Measurements from ENCODE around the gene EFCAB7. TPM values are rescaled to one million over a fixed set of nuclear protein-coding genes. Genes with fewer than 3 reads are reported as not detected.

The EFCAB7 gene
- polyA plus RNA-seq: 1 to 10 TPM; 2.3 to 5.8 (median 3.7) TPM

- peaks cover 0 to 10% (median 2%) of the 10 kb centered on the region in 3 donors for H3K36me3 Mint-ChIP-seq
- H3K4me1 Mint-ChIP-seq: peaks cover 20 to 29% of the 10 kb centered on the region in 2 donors
Observed at GRCh38 chr1:63522891-63523728, at the start of gene EFCAB7, which contains the start of gene ITGB3BP. TSS of gene EFCAB7 (plus strand) at chr1:63523525. CDS start at chr1:63525573, 2,048 bp downstream. TSS of gene ITGB3BP (minus strand) at chr1:63523225. CDS start at chr1:63523133, 92 bp downstream.

GRCh38 chr1:63475761-63476160 lies 47.6 kb upstream of the EFCAB7 start:
- H3K4me3 Mint-ChIP-seq: no peak overlapping the region
- DNase-seq: no peak
- H3K27ac Mint-ChIP-seq: no peak overlapping the region
- H3K4me1 Mint-ChIP-seq: no peaks in the 10 kb centered on the region
- H3K27me3 Mint-ChIP-seq (ENCODE audit: low read depth in 3 of 3): no peaks in the 10 kb centered on the region
- no peaks in the 10 kb centered on the region for H3K9me3 Mint-ChIP-seq
- H3K36me3 Mint-ChIP-seq: peaks cover 0 to 13% (median 8%) of the 10 kb centered on the region in 3 donors

More at GRCh38 chr1:63522891-63523728, at the start of gene EFCAB7, which contains the start of gene ITGB3BP:
- peak within 1 kb of the TSS; percentile 96 to 99 (median 98) for H3K27ac Mint-ChIP-seq
- H3K4me3 Mint-ChIP-seq: peak within 1 kb of the TSS; percentile 88 to 98 (median 92)
- H3K9me3 Mint-ChIP-seq: no peaks in the 10 kb centered on the region
- peak; percentile 82 to 86 (median 85) for DNase-seq
- peaks cover 5 to 13% (median 11%) of the 10 kb centered on the region in 3 donors for H3K27me3 Mint-ChIP-seq (ENCODE audit: low read depth in 3 of 3)

GRCh38 chr1:63480057-63480456 lies 43.3 kb upstream of the EFCAB7 start:
- H3K4me3 Mint-ChIP-seq: no peak overlapping the region
- no peaks in the 10 kb centered on the region for H3K4me1 Mint-ChIP-seq
- no peak for DNase-seq
- H3K36me3 Mint-ChIP-seq: peaks cover 0 to 12% (median 3%) of the 10 kb centered on the region in 3 donors
- no peaks in the 10 kb centered on the region for H3K27me3 Mint-ChIP-seq (ENCODE audit: low read depth in 3 of 3)
- no peak overlapping the region for H3K27ac Mint-ChIP-seq
- H3K9me3 Mint-ChIP-seq: no peaks in the 10 kb centered on the region

- Mint-ChIP-seq H3K4me3 (no peak overlapping the region), H3K9me3 (no peaks in the 10 kb centered on the region), H3K4me1 (no peaks in the 10 kb centered on the region), H3K36me3 (peaks cover 0 to 8% (median 3%) of the 10 kb centered on the region in 3 donors), H3K27ac (peak overlapping the region in 1 of 6 donors; percentile 24), H3K27me3 (ENCODE audit: low read depth in 3 of 3) (no peaks in the 10 kb centered on the region)
- DNase-seq: no peak
Observed at GRCh38 chr1:63486629-63487028, 36.7 kb upstream of the EFCAB7 start.

- Mint-ChIP-seq H3K4me3 (no peak overlapping the region), H3K36me3 (peaks cover 0 to 11% (median 3%) of the 10 kb centered on the region in 3 donors), H3K27me3 (ENCODE audit: low read depth in 3 of 3) (no peaks in the 10 kb centered on the region), H3K27ac (no peak overlapping the region), H3K4me1 (no peaks in the 10 kb centered on the region), H3K9me3 (no peaks in the 10 kb centered on the region)
- no peak for DNase-seq
Observed at GRCh38 chr1:63487336-63488065, 35.8 kb upstream of the EFCAB7 start.

DNA sequence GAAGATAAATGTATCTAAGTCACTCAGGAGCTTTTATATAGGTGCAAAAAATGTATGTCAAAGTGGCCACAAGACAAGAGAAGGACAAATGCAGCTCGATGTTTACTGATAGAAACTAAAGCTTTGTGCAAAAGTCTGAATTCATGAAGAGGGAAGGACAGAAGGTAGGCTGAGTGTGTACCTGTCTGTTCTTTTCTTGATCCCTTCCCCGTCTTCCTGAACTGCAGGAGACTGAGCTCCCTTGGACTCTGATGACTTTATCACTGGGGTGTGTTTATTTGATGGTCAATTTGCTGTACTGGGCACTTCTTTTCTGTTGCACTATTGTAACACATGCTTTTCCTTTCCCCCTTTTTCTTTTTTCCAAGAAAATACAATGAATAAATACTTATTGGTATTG lies 25.7 kb upstream of the EFCAB7 start:
- Mint-ChIP-seq H3K27me3 (ENCODE audit: low read depth in 3 of 3) (no peaks in the 10 kb centered on the region), H3K9me3 (no peaks in the 10 kb centered on the region), H3K4me1 (no peaks in the 10 kb centered on the region), H3K36me3 (peaks cover 3 to 15% (median 6%) of the 10 kb centered on the region in 3 donors), H3K4me3 (no peak overlapping the region), H3K27ac (no peak overlapping the region)
- DNase-seq: no peak

DNA sequence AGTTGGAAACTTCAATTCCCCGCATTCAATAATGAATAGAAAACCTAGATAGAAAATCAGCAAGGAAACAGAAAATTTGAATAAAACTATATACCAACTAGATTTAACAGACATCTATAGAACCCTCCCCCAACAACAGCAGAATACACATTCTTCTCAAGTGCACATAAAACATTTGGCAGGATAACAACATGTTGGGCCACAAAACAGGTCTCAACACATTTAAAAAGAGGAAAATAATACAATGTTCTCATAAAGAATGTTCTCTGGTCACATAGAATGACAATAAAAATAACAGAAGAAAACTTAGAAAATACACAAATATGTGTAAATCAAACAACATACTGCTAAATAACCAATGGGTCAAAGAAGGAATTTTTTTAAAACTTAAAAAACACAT lies 25.2 kb upstream of the EFCAB7 start:
- Mint-ChIP-seq H3K27ac (no peak overlapping the region), H3K4me3 (no peak overlapping the region), H3K36me3 (peaks cover 3 to 14% (median 6%) of the 10 kb centered on the region in 3 donors), H3K9me3 (no peaks in the 10 kb centered on the region), H3K27me3 (ENCODE audit: low read depth in 3 of 3) (no peaks in the 10 kb centered on the region), H3K4me1 (no peaks in the 10 kb centered on the region)
- no peak for DNase-seq

DNA sequence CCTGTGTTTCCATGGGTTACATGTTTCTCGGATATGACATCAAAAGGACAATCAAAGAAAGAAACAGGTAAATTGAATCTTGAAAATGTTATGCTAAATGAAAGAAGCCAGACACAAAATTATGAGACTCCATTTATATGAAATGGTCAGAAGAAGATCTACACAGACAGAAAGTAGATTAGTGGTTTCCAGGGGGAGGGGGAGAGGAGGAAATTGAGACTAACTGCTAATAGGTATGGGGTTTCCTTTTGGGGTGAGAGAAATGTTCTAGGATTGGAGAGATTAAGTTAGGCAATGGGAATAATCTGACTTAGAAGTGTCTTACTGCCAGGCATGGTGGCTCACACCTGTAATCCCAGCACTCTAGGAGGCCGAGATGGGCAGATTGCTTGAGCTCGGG lies 22.1 kb upstream of the EFCAB7 start:
- no peak for DNase-seq
- H3K27me3 Mint-ChIP-seq (ENCODE audit: low read depth in 3 of 3): no peaks in the 10 kb centered on the region
- H3K9me3 Mint-ChIP-seq: no peaks in the 10 kb centered on the region
- H3K4me1 Mint-ChIP-seq: no peaks in the 10 kb centered on the region
- peaks cover 5 to 27% (median 20%) of the 10 kb centered on the region in 3 donors for H3K36me3 Mint-ChIP-seq
- H3K27ac Mint-ChIP-seq: peak overlapping the region in 1 of 6 donors; percentile 4
- no peak overlapping the region for H3K4me3 Mint-ChIP-seq

DNA sequence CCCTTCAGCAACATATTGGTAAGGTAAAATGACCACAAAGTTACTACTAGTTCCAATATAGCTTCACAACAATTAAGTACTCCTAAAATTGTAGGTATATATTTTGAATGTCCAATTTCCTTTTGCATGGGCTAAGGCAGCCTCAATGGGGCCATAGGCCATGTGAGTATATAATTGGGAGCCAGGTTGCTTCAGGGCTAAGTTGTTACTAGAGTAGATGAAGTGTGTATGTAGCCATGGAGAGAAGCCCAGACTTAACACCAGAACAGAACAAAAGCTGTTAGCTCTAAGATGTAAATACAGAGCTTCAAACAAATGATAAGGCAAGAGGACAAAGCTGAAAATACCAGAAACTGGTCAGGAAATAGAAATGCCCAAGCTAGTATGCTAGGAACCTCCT lies 16.5 kb upstream of the EFCAB7 start:
- Mint-ChIP-seq H3K27me3 (ENCODE audit: low read depth in 3 of 3) (no peaks in the 10 kb centered on the region), H3K4me3 (no peak overlapping the region), H3K4me1 (no peaks in the 10 kb centered on the region), H3K27ac (no peak overlapping the region), H3K36me3 (peaks cover 7 to 24% (median 23%) of the 10 kb centered on the region in 3 donors), H3K9me3 (no peaks in the 10 kb centered on the region)
- DNase-seq: no peak

DNA sequence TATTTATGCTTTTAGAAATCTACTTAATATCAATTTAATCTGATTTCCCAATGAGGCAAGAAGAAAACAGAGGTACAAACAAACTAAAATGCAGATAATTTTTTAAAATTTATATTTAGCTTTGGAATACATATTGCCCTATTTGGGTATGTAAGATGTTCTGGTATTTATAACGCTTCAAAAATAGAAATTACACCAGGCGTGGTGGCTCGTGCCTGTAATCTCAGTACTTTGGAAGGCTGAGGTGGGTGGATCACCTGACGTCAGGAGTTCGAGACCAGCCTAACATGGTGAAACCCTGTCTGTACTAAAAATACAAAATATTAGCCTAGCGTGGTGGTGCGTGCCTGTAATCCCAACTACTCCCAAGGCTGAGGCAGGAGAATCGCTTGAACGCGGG lies 13.6 kb upstream of the EFCAB7 start:
- Mint-ChIP-seq H3K27me3 (ENCODE audit: low read depth in 3 of 3) (no peaks in the 10 kb centered on the region), H3K27ac (no peak overlapping the region), H3K4me1 (no peaks in the 10 kb centered on the region), H3K36me3 (peaks cover 7 to 22% (median 20%) of the 10 kb centered on the region in 3 donors), H3K9me3 (no peaks in the 10 kb centered on the region), H3K4me3 (no peak overlapping the region)
- no peak for DNase-seq

- Mint-ChIP-seq H3K27me3 (ENCODE audit: low read depth in 3 of 3) (no peaks in the 10 kb centered on the region), H3K4me3 (no peak overlapping the region), H3K27ac (no peak overlapping the region), H3K4me1 (no peaks in the 10 kb centered on the region), H3K36me3 (no peaks in the 10 kb centered on the region), H3K9me3 (no peaks in the 10 kb centered on the region)
- DNase-seq: no peak
Observed at GRCh38 chr1:63512584-63512983, 10.7 kb upstream of the EFCAB7 start.

DNA sequence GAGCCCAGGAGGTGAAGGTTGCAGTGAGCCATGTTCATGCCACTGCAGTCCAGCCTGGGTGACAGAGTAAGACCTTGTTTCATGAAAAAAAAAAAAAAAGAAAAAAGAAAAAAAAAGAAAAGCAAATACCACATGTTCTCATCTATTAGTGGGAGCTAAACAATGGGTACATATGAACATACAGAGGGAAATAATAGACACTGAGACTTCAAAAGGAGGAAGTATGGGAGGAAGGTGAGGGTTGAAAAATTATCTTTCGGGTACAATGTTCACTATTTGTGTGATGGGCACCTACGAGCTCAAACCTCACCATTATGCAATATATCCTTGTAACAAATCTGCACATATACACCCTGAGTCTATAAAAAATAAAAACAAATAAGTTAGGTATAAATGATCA lies 6.7 kb upstream of the EFCAB7 start:
- H3K9me3 Mint-ChIP-seq: no peaks in the 10 kb centered on the region
- DNase-seq: no peak
- H3K36me3 Mint-ChIP-seq: no peaks in the 10 kb centered on the region
- no peak overlapping the region for H3K27ac Mint-ChIP-seq
- peaks cover 0 to 2% (median 0%) of the 10 kb centered on the region in 3 donors for H3K27me3 Mint-ChIP-seq (ENCODE audit: low read depth in 3 of 3)
- H3K4me3 Mint-ChIP-seq: no peak overlapping the region
- no peaks in the 10 kb centered on the region for H3K4me1 Mint-ChIP-seq

DNA sequence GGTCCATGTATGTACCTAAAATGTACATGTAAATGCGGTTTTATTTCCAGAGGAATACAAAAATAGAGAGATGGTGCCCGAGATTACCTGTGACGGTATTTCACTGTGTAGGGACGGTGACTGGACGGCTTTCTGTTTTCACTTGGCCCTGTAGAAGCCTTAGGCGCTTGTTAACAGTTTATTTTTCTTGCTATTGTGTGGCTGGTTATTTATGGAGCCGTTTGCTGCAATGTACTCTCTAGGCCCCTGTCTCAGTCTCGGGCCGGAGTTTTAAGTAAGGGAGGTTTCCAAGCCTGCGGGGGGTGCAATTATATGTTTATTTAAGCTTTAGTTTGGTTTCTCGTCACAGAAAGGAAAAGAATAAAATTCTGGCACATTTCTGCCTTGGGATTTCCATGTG lies 413 bp downstream of the EFCAB7 start:
- no peaks in the 10 kb centered on the region for H3K9me3 Mint-ChIP-seq
- peak overlapping the region; percentile 96 to 99 (median 98) for H3K27ac Mint-ChIP-seq
- peak overlapping the region; percentile 88 to 98 (median 92) for H3K4me3 Mint-ChIP-seq
- H3K36me3 Mint-ChIP-seq: peaks cover 0 to 12% (median 4%) of the 10 kb centered on the region in 3 donors
- peaks cover 5 to 11% (median 11%) of the 10 kb centered on the region in 3 donors for H3K27me3 Mint-ChIP-seq (ENCODE audit: low read depth in 3 of 3)
- DNase-seq: no peak
- H3K4me1 Mint-ChIP-seq: peaks cover 20 to 29% of the 10 kb centered on the region in 2 donors

DNA sequence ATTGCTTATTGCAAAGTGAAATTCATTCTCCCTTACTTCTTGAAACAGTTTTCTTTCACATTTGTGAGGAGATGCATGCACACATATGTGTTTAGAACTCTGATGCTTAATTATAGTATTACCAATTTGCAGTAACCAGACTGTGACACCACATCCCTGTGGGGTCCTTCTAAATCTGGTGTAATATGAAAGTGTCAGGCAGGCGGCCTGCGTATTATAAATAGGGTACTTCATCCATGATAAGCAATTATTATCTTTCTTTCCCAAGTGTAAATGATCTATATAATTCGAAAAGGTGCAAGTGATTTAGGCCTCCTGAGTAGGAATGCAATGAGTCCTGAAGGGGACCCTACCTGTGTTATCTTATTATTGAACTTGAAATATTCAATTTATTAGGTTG lies 876 bp downstream of the EFCAB7 start:
- no peaks in the 10 kb centered on the region for H3K9me3 Mint-ChIP-seq
- peaks cover 5 to 11% (median 11%) of the 10 kb centered on the region in 3 donors for H3K27me3 Mint-ChIP-seq (ENCODE audit: low read depth in 3 of 3)
- no peak for DNase-seq
- peak overlapping the region; percentile 96 to 99 (median 98) for H3K27ac Mint-ChIP-seq
- peaks cover 0 to 12% (median 4%) of the 10 kb centered on the region in 3 donors for H3K36me3 Mint-ChIP-seq
- peak overlapping the region; percentile 88 to 98 (median 92) for H3K4me3 Mint-ChIP-seq
- peaks cover 20 to 29% of the 10 kb centered on the region in 2 donors for H3K4me1 Mint-ChIP-seq
